HK-2 (cell line): Measurements from ENCODE around the gene AP1G2.
"Not testable (repeated sequence)": the region's sequence is repeated elsewhere in the genome, so short reads cannot be mapped to it uniquely, and the experiment has no call there.

ENCODE experiments used
- DNase-seq: peaks from one replicate; pipeline ENCODE4 v3.0.0-alpha.2; 2018; ENCODE audit not compliant: unreplicated experiment

Gene AP1G2

GRCh38 chr14:23539248-23540140 lies 28.1 kb downstream of the AP1G2 start:
- DNase-seq = no peak

GRCh38 chr14:23538785-23539184 lies 28.8 kb downstream of the AP1G2 start:
- no peak for DNase-seq

- DNase-seq = no peak
Observed at GRCh38 chr14:23538050-23538718, 29.4 kb downstream of the AP1G2 start.

GRCh38 chr14:23537351-23538049 lies 30.1 kb downstream of the AP1G2 start:
- DNase-seq = no peak

- DNase-seq = not testable (repeated sequence)
Observed at GRCh38 chr14:23536906-23537305, 30.7 kb downstream of the AP1G2 start.

- DNase-seq = no peak
Observed at GRCh38 chr14:23536494-23536893, 31.1 kb downstream of the AP1G2 start.

- DNase-seq = no peak
Observed at GRCh38 chr14:23535943-23536342, 31.6 kb downstream of the AP1G2 start.

- DNase-seq = no peak
Observed at GRCh38 chr14:23533652-23534435, 33.7 kb downstream of the AP1G2 start.

- DNase-seq = no peak
Observed at GRCh38 chr14:23532658-23533057, 34.9 kb downstream of the AP1G2 start.

GRCh38 chr14:23531391-23531790 lies 36.2 kb downstream of the AP1G2 start:
- DNase-seq = no peak

GRCh38 chr14:23530375-23531055 lies 37.1 kb downstream of the AP1G2 start:
- no peak for DNase-seq

GRCh38 chr14:23529016-23529415 lies 38.6 kb downstream of the AP1G2 start:
- DNase-seq = no peak

- no peak for DNase-seq
Observed at GRCh38 chr14:23528555-23528954, 39.0 kb downstream of the AP1G2 start.

GRCh38 chr14:23525611-23526010 lies 42.0 kb downstream of the AP1G2 start:
- no peak for DNase-seq

GRCh38 chr14:23524954-23525353 lies 42.6 kb downstream of the AP1G2 start:
- no peak for DNase-seq

- no peak for DNase-seq
Observed at GRCh38 chr14:23523229-23524016, 44.2 kb downstream of the AP1G2 start.

- DNase-seq = no peak
Observed at GRCh38 chr14:23522643-23523198, 44.9 kb downstream of the AP1G2 start.

GRCh38 chr14:23521785-23522640 lies 45.6 kb downstream of the AP1G2 start:
- no peak for DNase-seq

GRCh38 chr14:23520899-23521533 lies 46.6 kb downstream of the AP1G2 start:
- no peak for DNase-seq
